Lung microvascular endothelial cell (primary cell): ENCODE data around the gene ESAM. TPM values are rescaled to one million over a fixed set of nuclear protein-coding genes. Genes with fewer than 3 reads are reported as not detected.
A peak's percentile ranks its signal among the peaks of the same experiment; 100 is the strongest.

ENCODE experiments used
- DNase-seq, 2 donors: peaks; one replicate each; pipeline versions ENCODE4 v3.0.0 to v3.0.0-alpha.2; 2010; ENCODE audit warnings: low read depth in 2 of 2
- total RNA-seq: library from RNA; depleted of rRNA; stranded (reverse); fragments of >200 nt; gene quantifications from 2 replicates; pipeline ENCODE4 v1.2.1, GENCODE V29; 2014

Gene ESAM
- total RNA-seq, 1 donor from 2014 or later: 8.9 TPM

- no peak for DNase-seq
Measured at GRCh38 chr11:124736736-124737135, 25.4 kb downstream of the ESAM start.

GRCh38 chr11:124732230-124732629, 29.9 kb downstream of the ESAM start:
- no peak for DNase-seq

- no peak for DNase-seq
Measured at GRCh38 chr11:124729571-124729970, 32.5 kb downstream of the ESAM start.

GRCh38 chr11:124728134-124728533, 34.0 kb downstream of the ESAM start:
- no peak for DNase-seq

GRCh38 chr11:124727474-124727873, 34.6 kb downstream of the ESAM start:
- no peak for DNase-seq

GRCh38 chr11:124725719-124726105, 36.4 kb downstream of the ESAM start:
- peak in 1 of 2 donors; percentile 91 for DNase-seq

- peak; percentile 23 for DNase-seq
Measured at GRCh38 chr11:124724979-124725718, 36.9 kb downstream of the ESAM start.

- DNase-seq: no peak
Measured at GRCh38 chr11:124722176-124722575, 39.9 kb downstream of the ESAM start.

GRCh38 chr11:124719534-124719933, 42.6 kb downstream of the ESAM start:
- no peak for DNase-seq

- DNase-seq: no peak
Measured at GRCh38 chr11:124718801-124719200, 43.3 kb downstream of the ESAM start.

- DNase-seq: peak; percentile 28 to 49
Measured at GRCh38 chr11:124717786-124718651, 44.1 kb downstream of the ESAM start.

GRCh38 chr11:124717421-124717785, 44.7 kb downstream of the ESAM start:
- peak in 1 of 2 donors; percentile 80 for DNase-seq

- DNase-seq: peak in 1 of 2 donors; percentile 59
Measured at GRCh38 chr11:124716591-124716990, 45.5 kb downstream of the ESAM start.

- DNase-seq: no peak
Measured at GRCh38 chr11:124712392-124712791, 49.7 kb downstream of the ESAM start.

- no peak for DNase-seq
Measured at GRCh38 chr11:124707829-124708228, 54.3 kb downstream of the ESAM start.

Other genes starting within 250 kb of the ESAM start
- gene OR8B12, start 218.6 kb downstream of the ESAM start, total RNA-seq: not detected in 2 replicates
- under 0.01 TPM in 1 of 2 replicates, not detected in the other for gene OR8A1, start 192.3 kb downstream of the ESAM start, total RNA-seq
- not detected in 2 replicates for gene PANX3, start 150.9 kb downstream of the ESAM start, total RNA-seq
- 11.6 and 19.2 TPM in 2 replicates for gene TBRG1, start 139.4 kb downstream of the ESAM start, total RNA-seq
- gene SIAE, start 88.6 kb downstream of the ESAM start, total RNA-seq: 6.8 and 7.5 TPM in 2 replicates
- 3.6 and 5.0 TPM in 2 replicates for gene SPA17, start 88.4 kb downstream of the ESAM start, total RNA-seq
- gene NRGN, start 22.3 kb downstream of the ESAM start, total RNA-seq: 0.20 and 0.65 TPM in 2 replicates
- under 0.01 TPM in 1 of 2 replicates, not detected in the other for gene VSIG2, start 10.0 kb downstream of the ESAM start, total RNA-seq
- 3.9 and 5.6 TPM in 2 replicates for gene MSANTD2, start 38.1 kb upstream of the ESAM start, total RNA-seq
- 5.7 and 14.7 TPM in 2 replicates for gene ROBO3, start 103.1 kb upstream of the ESAM start, total RNA-seq
- 272 and 369 TPM in 2 replicates for gene ROBO4, start 135.6 kb upstream of the ESAM start, total RNA-seq
- under 0.01 and 0.20 TPM in 2 replicates for gene HEPN1, start 157.0 kb upstream of the ESAM start, total RNA-seq
- gene HEPACAM, start 173.8 kb upstream of the ESAM start, total RNA-seq: under 0.01 TPM in 2 replicates
- 1.5 and 1.6 TPM in 2 replicates for gene CCDC15, start 191.9 kb upstream of the ESAM start, total RNA-seq